Measurements from ENCODE around the gene ZKSCAN2. TPM values are rescaled to one million over a fixed set of nuclear protein-coding genes. Genes with fewer than 3 reads are reported as not detected.
A peak's percentile ranks its signal among the peaks of the same experiment; 100 is the strongest.

ZKSCAN2 gene
- total and polyA plus RNA-seq, 4 donors, result 1.1 to 7.6 (median 3.3) TPM

DNA sequence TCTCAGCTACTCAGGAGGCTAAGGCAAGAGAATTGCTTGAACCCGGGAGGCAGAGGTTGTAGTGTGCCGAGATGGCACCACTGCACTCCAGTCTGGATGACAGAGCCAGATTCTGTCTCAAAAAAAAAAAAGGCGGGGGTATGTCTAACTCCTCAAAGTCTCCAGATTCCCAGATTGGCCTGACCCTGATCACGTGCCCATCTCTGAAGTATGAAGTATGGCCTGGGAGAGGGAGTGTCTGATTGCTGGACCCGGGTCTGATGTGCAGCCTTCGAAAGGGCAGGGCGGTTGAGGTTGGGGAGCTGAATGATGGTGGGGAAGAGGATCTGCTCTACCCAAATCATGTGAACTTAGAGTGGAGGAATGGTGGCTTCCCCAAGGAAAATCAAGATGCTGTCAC lies 58.2 kb downstream of the ZKSCAN2 start:
- DNase-seq (no peak), ATAC-seq (ENCODE audit: insufficient read depth, low FRiP score) (no peak)
- Histone ChIP-seq H3K27me3 (ENCODE audit: control insufficient read depth in 3 of 3, insufficient read depth in 3 of 3, low read length in 2 of 3) (no peaks in the 10 kb centered on the region), H3K9me3 (ENCODE audit: control insufficient read depth in 4 of 4, insufficient read depth in 3 of 4, low read length in 3 of 4) (peaks cover 0 to 2% (median 0%) of the 10 kb centered on the region in 4 donors), H3K4me3 (no peak overlapping the region), H3K36me3 (ENCODE audit: control insufficient read depth in 4 of 4, insufficient read depth in 4 of 4, low read length in 4 of 4) (no peaks in the 10 kb centered on the region), H3K27ac (ENCODE audit: low read depth in 1 of 2, low read length in 1 of 2) (no peak overlapping the region), H3K4me1 (ENCODE audit: control insufficient read depth in 5 of 5, insufficient read depth in 5 of 5, low read length in 5 of 5) (no peaks in the 10 kb centered on the region), H3K9ac (ENCODE audit: insufficient read depth in 1 of 2, low read length in 2 of 2) (no peak overlapping the region)
- WGBS, 2 donors, result 93 to 95% methylated on average over 7 of the region's 7 CpGs
- TF ChIP-seq, protein P1, sequence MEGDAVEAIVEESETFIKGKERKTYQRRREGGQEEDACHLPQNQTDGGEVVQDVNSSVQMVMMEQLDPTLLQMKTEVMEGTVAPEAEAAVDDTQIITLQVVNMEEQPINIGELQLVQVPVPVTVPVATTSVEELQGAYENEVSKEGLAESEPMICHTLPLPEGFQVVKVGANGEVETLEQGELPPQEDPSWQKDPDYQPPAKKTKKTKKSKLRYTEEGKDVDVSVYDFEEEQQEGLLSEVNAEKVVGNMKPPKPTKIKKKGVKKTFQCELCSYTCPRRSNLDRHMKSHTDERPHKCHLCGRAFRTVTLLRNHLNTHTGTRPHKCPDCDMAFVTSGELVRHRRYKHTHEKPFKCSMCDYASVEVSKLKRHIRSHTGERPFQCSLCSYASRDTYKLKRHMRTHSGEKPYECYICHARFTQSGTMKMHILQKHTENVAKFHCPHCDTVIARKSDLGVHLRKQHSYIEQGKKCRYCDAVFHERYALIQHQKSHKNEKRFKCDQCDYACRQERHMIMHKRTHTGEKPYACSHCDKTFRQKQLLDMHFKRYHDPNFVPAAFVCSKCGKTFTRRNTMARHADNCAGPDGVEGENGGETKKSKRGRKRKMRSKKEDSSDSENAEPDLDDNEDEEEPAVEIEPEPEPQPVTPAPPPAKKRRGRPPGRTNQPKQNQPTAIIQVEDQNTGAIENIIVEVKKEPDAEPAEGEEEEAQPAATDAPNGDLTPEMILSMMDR (IDR thresholded peaks at IDR 0.05; ENCODE audit: control extremely low read depth, extremely low read depth), result no peak

DNA sequence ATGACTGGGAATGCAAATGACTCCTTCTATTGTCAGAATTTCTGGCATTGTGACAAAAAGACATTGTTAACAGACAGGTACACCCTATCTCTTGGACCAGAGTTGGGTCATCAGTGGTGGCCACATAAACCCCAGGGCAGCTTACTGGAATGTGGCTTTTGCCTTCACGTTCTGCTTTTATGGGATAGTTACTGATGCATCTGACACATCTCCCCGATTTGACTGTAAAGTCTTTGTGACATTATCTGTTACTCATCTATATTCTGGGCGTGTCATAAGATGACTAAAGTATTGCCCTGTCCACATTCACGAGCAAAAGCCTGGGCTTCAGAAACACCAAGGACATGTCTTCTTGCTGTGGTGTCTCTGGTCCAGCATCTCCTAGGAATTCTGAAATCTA lies 59.6 kb downstream of the ZKSCAN2 start:
- TF ChIP-seq, protein P1 (IDR thresholded peaks at IDR 0.05; ENCODE audit: control extremely low read depth, extremely low read depth), result no peak
- no peak for ATAC-seq (ENCODE audit: insufficient read depth, low FRiP score)
- 88 to 92% methylated on average over 4 of the region's 4 CpGs for WGBS, 2 donors
- H3K4me1 ChIP-seq (ENCODE audit: control insufficient read depth in 5 of 5, insufficient read depth in 5 of 5, low read length in 5 of 5), result no peaks in the 10 kb centered on the region
- no peak overlapping the region for H3K4me3 ChIP-seq
- H3K27me3 ChIP-seq (ENCODE audit: control insufficient read depth in 3 of 3, insufficient read depth in 3 of 3, low read length in 2 of 3), result no peaks in the 10 kb centered on the region
- peaks cover 0 to 2% (median 0%) of the 10 kb centered on the region in 4 donors for H3K9me3 ChIP-seq (ENCODE audit: control insufficient read depth in 4 of 4, insufficient read depth in 3 of 4, low read length in 3 of 4)
- H3K27ac ChIP-seq (ENCODE audit: low read depth in 1 of 2, low read length in 1 of 2), result no peak overlapping the region
- no peak overlapping the region for H3K9ac ChIP-seq (ENCODE audit: insufficient read depth in 1 of 2, low read length in 2 of 2)
- no peak for DNase-seq
- no peaks in the 10 kb centered on the region for H3K36me3 ChIP-seq (ENCODE audit: control insufficient read depth in 4 of 4, insufficient read depth in 4 of 4, low read length in 4 of 4)

DNA sequence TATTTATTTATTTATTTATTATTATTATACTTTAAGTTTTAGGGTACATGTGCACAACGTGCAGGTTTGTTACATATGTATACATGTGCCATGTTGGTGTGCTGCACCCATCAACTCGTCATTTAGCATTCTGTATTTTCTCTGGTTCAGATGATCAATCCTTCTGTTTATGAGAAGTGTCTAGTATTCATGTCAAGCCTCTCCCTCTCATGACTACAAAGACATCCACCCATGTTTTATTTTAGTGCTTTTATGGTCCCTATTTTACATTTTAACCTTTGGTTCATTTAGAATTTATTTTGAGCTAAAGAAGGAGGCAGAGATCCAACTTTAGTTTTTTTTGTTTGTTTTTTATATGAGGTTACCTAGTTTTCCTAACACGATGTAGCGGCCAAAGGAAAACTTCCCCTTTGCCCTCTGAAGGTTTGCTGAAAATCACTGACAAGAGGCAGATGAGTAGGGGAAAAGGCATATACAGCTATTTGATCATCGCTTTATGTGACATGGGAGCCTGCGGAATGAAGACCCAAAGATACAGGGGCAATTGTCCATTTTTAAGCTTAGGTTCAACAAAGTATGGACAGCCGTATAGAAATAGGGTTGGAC lies 63.3 kb downstream of the ZKSCAN2 start:
- Histone ChIP-seq H3K9ac (ENCODE audit: insufficient read depth in 1 of 2, low read length in 2 of 2) (no peak overlapping the region), H3K27ac (ENCODE audit: low read depth in 1 of 2, low read length in 1 of 2) (no peak overlapping the region), H3K27me3 (ENCODE audit: control insufficient read depth in 3 of 3, insufficient read depth in 3 of 3, low read length in 2 of 3) (no peaks in the 10 kb centered on the region), H3K4me3 (no peak overlapping the region), H3K9me3 (ENCODE audit: control insufficient read depth in 4 of 4, insufficient read depth in 3 of 4, low read length in 3 of 4) (peaks cover 0 to 2% (median 0%) of the 10 kb centered on the region in 4 donors), H3K36me3 (ENCODE audit: control insufficient read depth in 4 of 4, insufficient read depth in 4 of 4, low read length in 4 of 4) (no peaks in the 10 kb centered on the region), H3K4me1 (ENCODE audit: control insufficient read depth in 5 of 5, insufficient read depth in 5 of 5, low read length in 5 of 5) (no peaks in the 10 kb centered on the region)
- DNase-seq (no peak), ATAC-seq (ENCODE audit: insufficient read depth, low FRiP score) (no peak)
- TF ChIP-seq, protein P1 (IDR thresholded peaks at IDR 0.05; ENCODE audit: control extremely low read depth, extremely low read depth), result no peak
- WGBS, 2 donors, result 88 to 93% methylated on average over 7 of the region's 7 CpGs

DNA sequence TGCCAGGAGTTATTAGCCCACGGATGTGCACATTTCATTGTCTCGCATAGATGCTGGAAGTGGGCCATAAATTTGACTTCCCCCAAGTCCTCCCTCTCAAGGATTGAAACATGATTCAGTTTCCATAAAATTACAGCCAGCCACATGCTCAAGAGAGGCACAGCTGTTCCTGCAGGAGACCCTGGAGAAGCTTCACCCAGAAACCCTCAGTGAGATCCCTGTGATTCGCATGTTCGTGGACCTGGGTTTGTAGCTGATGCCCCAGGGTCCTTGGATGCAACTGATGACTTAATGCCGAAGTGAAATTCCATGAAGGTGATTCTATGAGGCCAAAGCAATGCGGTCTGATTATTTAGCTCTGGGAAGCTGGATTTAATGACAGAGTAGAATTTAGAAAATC lies 65.5 kb downstream of the ZKSCAN2 start:
- Histone ChIP-seq H3K9ac (ENCODE audit: insufficient read depth in 1 of 2, low read length in 2 of 2) (no peak overlapping the region), H3K27me3 (ENCODE audit: control insufficient read depth in 3 of 3, insufficient read depth in 3 of 3, low read length in 2 of 3) (no peaks in the 10 kb centered on the region), H3K4me1 (ENCODE audit: control insufficient read depth in 5 of 5, insufficient read depth in 5 of 5, low read length in 5 of 5) (no peaks in the 10 kb centered on the region), H3K36me3 (ENCODE audit: control insufficient read depth in 4 of 4, insufficient read depth in 4 of 4, low read length in 4 of 4) (no peaks in the 10 kb centered on the region), H3K27ac (ENCODE audit: low read depth in 1 of 2, low read length in 1 of 2) (no peak overlapping the region), H3K4me3 (no peak overlapping the region), H3K9me3 (ENCODE audit: control insufficient read depth in 4 of 4, insufficient read depth in 3 of 4, low read length in 3 of 4) (no peaks in the 10 kb centered on the region)
- ATAC-seq (ENCODE audit: insufficient read depth, low FRiP score), result no peak
- DNase-seq, result peak in 1 of 3 donors; percentile 24
- 81 to 85% methylated on average over 6 of the region's 6 CpGs for WGBS, 2 donors
- TF ChIP-seq, protein P1 (IDR thresholded peaks at IDR 0.05; ENCODE audit: control extremely low read depth, extremely low read depth), result no peak
